DOHH2 (cell line): Measurements from ENCODE around the gene SMAD7.

ENCODE experiments used
- H3F3A ChIP-seq: fragments of 200-600 bp; sonication (generic), shearing (Covaris generic); 2 replicates; pipeline ENCODE4 v1.6.0; 2016; ENCODE audit warnings: antibody characterized with exemption, mild to moderate bottlenecking; ENCODE audit not compliant: control insufficient read depth, insufficient read depth
- H3K27ac ChIP-seq: fragments of 200-600 bp; sonication (generic); 2 replicates; pipeline ENCODE4 v1.5.1; 2014; ENCODE audit warnings: low read depth, mild to moderate bottlenecking, low read length, moderate library complexity
- H3K27me3 ChIP-seq: fragments of 200-600 bp; sonication (generic); 2 replicates; pipeline ENCODE4 v1.6.1; 2014; ENCODE audit warnings: mild to moderate bottlenecking, low read length, mixed read lengths; ENCODE audit not compliant: control insufficient read depth
- H3K36me3 ChIP-seq: fragments of 200-600 bp; sonication (generic); 2 replicates; pipeline ENCODE4 v1.6.1; 2014; ENCODE audit warnings: mild to moderate bottlenecking, low read length, moderate library complexity, mixed read lengths; ENCODE audit not compliant: control insufficient read depth
- H3K4me1 ChIP-seq: fragments of 200-600 bp; sonication (generic); 2 replicates; pipeline ENCODE4 v1.6.1; 2014; ENCODE audit warnings: mild to moderate bottlenecking, low read length, mixed read lengths; ENCODE audit not compliant: control insufficient read depth
- H3K4me2 ChIP-seq: fragments of 200-600 bp; sonication (generic); 2 replicates; pipeline ENCODE4 v1.6.0; 2014; ENCODE audit warnings: mild to moderate bottlenecking, low read length, moderate library complexity
- H3K4me3 ChIP-seq: fragments of 200-600 bp; sonication (generic); 2 replicates; pipeline ENCODE4 v1.5.1; 2014; ENCODE audit warnings: mild to moderate bottlenecking, low read length, mixed read lengths
- H3K79me2 ChIP-seq: fragments of 200-600 bp; sonication (generic); 2 replicates; pipeline ENCODE4 v1.6.1; 2014; ENCODE audit warnings: mild to moderate bottlenecking, low read length, mixed read lengths; ENCODE audit not compliant: control insufficient read depth
- H3K9me2 ChIP-seq: fragments of 200-600 bp; sonication (generic); replicated peaks from 2 replicates; pipeline ENCODE4 v1.6.1; 2014; ENCODE audit warnings: mild to moderate bottlenecking, low read length, mixed read lengths; ENCODE audit not compliant: control insufficient read depth
- H3K9me3 ChIP-seq: fragments of 200-600 bp; sonication (generic); 2 replicates; pipeline ENCODE4 v1.6.1; 2014; ENCODE audit warnings: antibody characterized with exemption, low read length, mixed read lengths; ENCODE audit not compliant: control insufficient read depth, insufficient read depth
- H4K20me1 ChIP-seq: fragments of 200-600 bp; sonication (generic); 2 replicates; pipeline ENCODE4 v1.6.0; 2014; ENCODE audit warnings: low read depth, mild to moderate bottlenecking, antibody characterized with exemption, low read length, moderate library complexity; ENCODE audit not compliant: control insufficient read depth, insufficient read depth
- EZH2phosphoT487 ChIP-seq: fragments of 200-600 bp; sonication (generic); IDR thresholded peaks from 2 replicates; pipeline ENCODE4 v1.6.1; 2017; ENCODE audit warnings: borderline replicate concordance, mild to moderate bottlenecking, antibody characterized with exemption, low read length, moderate library complexity, mixed read lengths
- TF ChIP-seq, protein P1 (sequence below): fragments of 200-600 bp; sonication (generic); IDR thresholded peaks from one replicate; pipeline ENCODE4 v1.5.1; 2014; ENCODE audit warnings: antibody characterized with exemption, mild to moderate bottlenecking, low read depth, low read length; ENCODE audit not compliant: poor library complexity, severe bottlenecking

SMAD7 gene

DNA sequence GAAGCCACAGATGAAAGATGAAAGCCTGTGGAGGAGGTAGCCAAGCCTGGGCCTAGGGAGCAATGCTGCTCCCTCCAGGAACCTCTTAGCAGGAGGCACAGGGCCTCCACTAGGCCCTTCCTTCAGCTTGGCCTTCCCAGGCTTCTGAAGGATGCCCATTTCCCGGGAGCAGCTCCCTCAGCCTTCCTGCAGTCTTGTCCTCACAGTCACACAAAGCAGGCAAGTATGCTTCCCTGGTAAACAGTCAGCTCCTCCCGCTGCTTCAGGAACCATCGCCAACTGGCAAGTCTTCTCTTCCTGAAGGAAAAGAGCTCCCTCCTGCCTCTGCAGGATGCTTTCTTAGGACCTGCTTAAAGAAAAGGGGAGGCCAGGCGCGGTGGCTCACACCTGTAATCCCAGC lies 53.2 kb downstream of the SMAD7 start:
- no peak for TF ChIP-seq EZH2phosphoT487
- TF ChIP-seq, protein P1, sequence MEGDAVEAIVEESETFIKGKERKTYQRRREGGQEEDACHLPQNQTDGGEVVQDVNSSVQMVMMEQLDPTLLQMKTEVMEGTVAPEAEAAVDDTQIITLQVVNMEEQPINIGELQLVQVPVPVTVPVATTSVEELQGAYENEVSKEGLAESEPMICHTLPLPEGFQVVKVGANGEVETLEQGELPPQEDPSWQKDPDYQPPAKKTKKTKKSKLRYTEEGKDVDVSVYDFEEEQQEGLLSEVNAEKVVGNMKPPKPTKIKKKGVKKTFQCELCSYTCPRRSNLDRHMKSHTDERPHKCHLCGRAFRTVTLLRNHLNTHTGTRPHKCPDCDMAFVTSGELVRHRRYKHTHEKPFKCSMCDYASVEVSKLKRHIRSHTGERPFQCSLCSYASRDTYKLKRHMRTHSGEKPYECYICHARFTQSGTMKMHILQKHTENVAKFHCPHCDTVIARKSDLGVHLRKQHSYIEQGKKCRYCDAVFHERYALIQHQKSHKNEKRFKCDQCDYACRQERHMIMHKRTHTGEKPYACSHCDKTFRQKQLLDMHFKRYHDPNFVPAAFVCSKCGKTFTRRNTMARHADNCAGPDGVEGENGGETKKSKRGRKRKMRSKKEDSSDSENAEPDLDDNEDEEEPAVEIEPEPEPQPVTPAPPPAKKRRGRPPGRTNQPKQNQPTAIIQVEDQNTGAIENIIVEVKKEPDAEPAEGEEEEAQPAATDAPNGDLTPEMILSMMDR: no peak
- Histone ChIP-seq H3K27me3 (no peaks in the 10 kb centered on the region), H3K9me2 (no peaks in the 10 kb centered on the region), H3F3A (no peaks in the 10 kb centered on the region), H4K20me1 (no peaks in the 10 kb centered on the region), H3K4me3 (no peak overlapping the region), H3K9me3 (no peaks in the 10 kb centered on the region), H3K4me2 (no peak overlapping the region), H3K36me3 (no peaks in the 10 kb centered on the region), H3K79me2 (no peaks in the 10 kb centered on the region), H3K4me1 (peaks cover 8% of the 10 kb centered on the region; the same call in 1 of the 2 replicates), H3K27ac (no peak overlapping the region)

DNA sequence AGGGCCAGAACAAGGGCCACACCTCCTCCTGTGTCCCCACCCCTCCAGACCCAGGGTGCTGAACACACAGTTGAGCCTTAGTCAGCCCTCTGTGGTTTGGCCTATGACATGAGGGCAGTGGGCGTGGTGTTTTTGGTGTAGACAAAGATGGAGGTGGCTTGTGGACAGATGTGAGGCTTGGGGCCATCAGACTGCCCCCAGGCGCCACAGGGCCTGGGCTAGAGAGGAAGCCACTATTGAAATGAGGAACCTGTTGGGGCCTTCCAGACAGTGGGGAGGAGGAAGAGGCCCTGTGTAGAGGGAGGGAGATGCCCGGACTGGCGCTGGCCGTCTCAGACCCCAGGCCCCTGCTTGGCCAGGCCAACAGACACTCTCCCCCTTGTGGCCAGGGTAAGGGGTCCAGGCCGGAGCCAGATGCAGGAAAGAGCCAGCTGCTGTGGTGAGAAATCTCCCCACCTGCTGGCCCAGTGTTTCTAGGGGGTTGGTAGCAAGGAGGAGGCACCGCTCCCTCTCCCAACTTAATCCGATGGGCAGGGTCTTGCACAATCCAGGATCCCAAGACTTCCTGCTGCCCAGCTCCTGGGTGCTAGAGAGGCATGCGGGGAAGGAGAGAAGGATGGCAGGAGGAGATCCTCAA lies 53.8 kb downstream of the SMAD7 start:
- H3K36me3 ChIP-seq: no peaks in the 10 kb centered on the region
- peaks cover 8% of the 10 kb centered on the region; the same call in 1 of the 2 replicates for H3K4me1 ChIP-seq
- no peaks in the 10 kb centered on the region for H3K79me2 ChIP-seq
- TF ChIP-seq, protein P1: no peak
- TF ChIP-seq EZH2phosphoT487: no peak
- H3K4me3 ChIP-seq: no peak overlapping the region
- H3K9me3 ChIP-seq: no peaks in the 10 kb centered on the region
- H4K20me1 ChIP-seq: no peaks in the 10 kb centered on the region
- H3K9me2 ChIP-seq: no peaks in the 10 kb centered on the region
- no peaks in the 10 kb centered on the region for H3F3A ChIP-seq
- no peaks in the 10 kb centered on the region for H3K27me3 ChIP-seq
- no peak overlapping the region for H3K4me2 ChIP-seq
- no peak overlapping the region for H3K27ac ChIP-seq

DNA sequence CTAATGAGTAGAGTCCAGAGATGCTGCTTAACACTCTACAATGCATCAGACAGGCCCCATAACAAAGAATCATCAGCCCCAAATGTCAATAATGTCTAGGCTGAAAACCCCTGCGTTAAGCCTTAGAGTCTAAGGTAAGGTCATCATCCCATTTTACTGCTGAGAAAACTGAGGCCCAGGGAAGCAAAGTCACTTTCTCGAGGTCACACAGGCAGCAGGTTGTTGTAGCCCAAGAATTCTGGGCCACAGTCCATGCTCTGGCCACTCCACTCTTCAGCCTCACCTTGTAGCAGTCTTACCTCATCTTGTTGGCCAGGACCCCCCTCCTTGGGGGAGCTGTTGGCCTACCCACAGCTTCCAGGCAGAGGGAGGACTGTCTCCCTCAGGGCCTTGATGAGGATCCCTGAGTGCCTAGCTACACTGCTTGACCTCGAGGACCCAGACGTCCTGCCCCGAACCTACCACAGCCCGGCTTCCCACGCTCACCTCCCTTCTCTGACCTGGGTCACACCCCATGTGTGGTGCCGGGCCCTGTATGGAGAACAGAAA lies 54.4 kb downstream of the SMAD7 start:
- no peak overlapping the region for H3K27ac ChIP-seq
- no peak overlapping the region for H3K4me3 ChIP-seq
- no peaks in the 10 kb centered on the region for H3K36me3 ChIP-seq
- TF ChIP-seq, protein P1: no peak
- TF ChIP-seq EZH2phosphoT487: no peak
- no peaks in the 10 kb centered on the region for H3F3A ChIP-seq
- peaks cover 8% of the 10 kb centered on the region; the same call in 1 of the 2 replicates for H3K4me1 ChIP-seq
- no peak overlapping the region for H3K4me2 ChIP-seq
- no peaks in the 10 kb centered on the region for H3K9me2 ChIP-seq
- no peaks in the 10 kb centered on the region for H3K79me2 ChIP-seq
- no peaks in the 10 kb centered on the region for H3K27me3 ChIP-seq
- no peaks in the 10 kb centered on the region for H3K9me3 ChIP-seq
- no peaks in the 10 kb centered on the region for H4K20me1 ChIP-seq
